ENCODE measurements around the gene PTH1R. TPM values are rescaled to one million over a fixed set of nuclear protein-coding genes. Genes with fewer than 3 reads are reported as not detected.

The PTH1R gene
- polyA plus RNA-seq, 2 of the 4 experiments (the other 2 are of a cell fraction): 0.45 to 0.53 TPM

- TF ChIP-seq NPAS2 (CRISPR knock-in tag; IDR thresholded peaks at IDR 0.05; ENCODE audit: borderline replicate concordance): no peak
- no peak for TF ChIP-seq PHF8 (IDR thresholded peaks at IDR 0.05; ENCODE audit: borderline replicate concordance, low read depth)
- TF ChIP-seq ZSCAN20 (CRISPR knock-in tag; IDR thresholded peaks at IDR 0.05): no peak
Measured at GRCh38 chr3:46918202-46918601, 40.7 kb downstream of the PTH1R start (continued).

- CTCF ChIA-PET: interaction anchor here (0.9 to 8.1 kb wide), 4 partner anchors 9 to 82 kb away, joined by 4 to 39 read pairs (median 17); no protein-coding TSS in a partner anchor
- no peak for FAIRE-seq
Measured at GRCh38 chr3:46918634-46919033, 41.1 kb downstream of the PTH1R start.

GRCh38 chr3:46921041-46921440, 43.5 kb downstream of the PTH1R start:
- no peak for TF ChIP-seq NPAS2 (CRISPR knock-in tag; IDR thresholded peaks at IDR 0.05; ENCODE audit: borderline replicate concordance)
- POLR2A ChIA-PET: interaction anchor here (0.5 kb wide), 1 partner anchor 54 kb away, joined by 3 read pairs; no protein-coding TSS in a partner anchor
- ATAC-seq (no peak), FAIRE-seq (no peak), DNase-seq (ENCODE audit: low read depth in 1 of 2, low spot score in 1 of 2) (no peak)
- WGBS (ENCODE audit: missing lambda C conversion rate): 100% methylated on average over 1 of the region's 4 CpGs
- no peak overlapping the region for H3K4me2 ChIP-seq
- H3K27ac ChIP-seq: no peak overlapping the region
- peaks cover 18% of the 10 kb centered on the region for H3K4me1 ChIP-seq
- no peak overlapping the region for H3K4me3 ChIP-seq
- CTCF ChIA-PET: interaction anchor here (1.3 to 8.1 kb wide), 4 partner anchors 12 to 78 kb away, joined by 4 to 39 read pairs (median 14); no protein-coding TSS in a partner anchor
- no peaks in the 10 kb centered on the region for H3K9me3 ChIP-seq

More at GRCh38 chr3:46918634-46919033, 41.1 kb downstream of the PTH1R start:
- H3K4me3 ChIP-seq: no peak overlapping the region
- H3K4me1 ChIP-seq: peaks cover 8% of the 10 kb centered on the region
- ATAC-seq (no peak), DNase-seq (ENCODE audit: low read depth in 1 of 2, low spot score in 1 of 2) (no peak)
- 92% methylated on average over 4 of the region's 4 CpGs for WGBS (ENCODE audit: missing lambda C conversion rate)
- POLR2A ChIA-PET: no interaction called here
- no peaks in the 10 kb centered on the region for H3K9me3 ChIP-seq
- H3K27ac ChIP-seq: no peak overlapping the region
- H3K4me2 ChIP-seq: no peak overlapping the region
- TF ChIP-seq SREBF2 (IDR thresholded peaks at IDR 0.05): no peak
- TF ChIP-seq NPAS2 (CRISPR knock-in tag; IDR thresholded peaks at IDR 0.05; ENCODE audit: borderline replicate concordance): no peak
- TF ChIP-seq KDM1A (IDR thresholded peaks at IDR 0.05; ENCODE audit: low read depth): no peak
- no peak for TF ChIP-seq CHD4 (IDR thresholded peaks at IDR 0.05; ENCODE audit: borderline replicate concordance)
- no peak for TF ChIP-seq JUN (IDR thresholded peaks at IDR 0.05)
- no peak for TF ChIP-seq HDAC2 (IDR thresholded peaks at IDR 0.05)
- no peak for TF ChIP-seq EHF (CRISPR knock-in tag; IDR thresholded peaks at IDR 0.05)
- no peak for TF ChIP-seq HOXB13 (CRISPR knock-in tag; IDR thresholded peaks at IDR 0.05; ENCODE audit: low read depth)

- CTCF ChIA-PET: interaction anchor here (0.7 to 8.1 kb wide), 9 partner anchors 9 to 102 kb away, joined by 3 to 62 read pairs (median 3); no protein-coding TSS in a partner anchor
- no peak for ATAC-seq
Measured at GRCh38 chr3:46921871-46922271, 44.4 kb downstream of the PTH1R start.

More at GRCh38 chr3:46921871-46922271, 44.4 kb downstream of the PTH1R start:
- H3K9me3 ChIP-seq: no peaks in the 10 kb centered on the region
- FAIRE-seq (no peak), DNase-seq (ENCODE audit: low read depth in 1 of 2, low spot score in 1 of 2) (no peak)
- H3K4me3 ChIP-seq: no peak overlapping the region
- TF ChIP-seq TP53 (CRISPR knock-in tag; IDR thresholded peaks at IDR 0.05): no peak
- no peak for TF ChIP-seq HES2 (IDR thresholded peaks at IDR 0.05)
- TF ChIP-seq SMC3 (IDR thresholded peaks at IDR 0.05): no peak
- TF ChIP-seq TFCP2L1 (CRISPR knock-in tag; IDR thresholded peaks at IDR 0.05): no peak
- no peak for TF ChIP-seq POLR2A (IDR thresholded peaks at IDR 0.05; ENCODE audit: low read length)
- no peak for TF ChIP-seq SREBF2 (IDR thresholded peaks at IDR 0.05)
- TF ChIP-seq MAZ (IDR thresholded peaks at IDR 0.05; ENCODE audit: borderline replicate concordance, low read depth, low read length): no peak
- TF ChIP-seq NPAS2 (CRISPR knock-in tag; IDR thresholded peaks at IDR 0.05; ENCODE audit: borderline replicate concordance): no peak
- TF ChIP-seq FOSB (CRISPR knock-in tag; IDR thresholded peaks at IDR 0.05): no peak
- TF ChIP-seq PHF8 (IDR thresholded peaks at IDR 0.05; ENCODE audit: borderline replicate concordance, low read depth): no peak
- TF ChIP-seq KDM5A (IDR thresholded peaks at IDR 0.05): no peak
- no peak for TF ChIP-seq HOXB5 (CRISPR knock-in tag; IDR thresholded peaks at IDR 0.05)
- no peak for TF ChIP-seq FOXS1 (CRISPR knock-in tag; IDR thresholded peaks at IDR 0.05)
- TF ChIP-seq ATOH8 (CRISPR knock-in tag; IDR thresholded peaks at IDR 0.05; ENCODE audit: low read depth): no peak
- TF ChIP-seq RNF2 (IDR thresholded peaks at IDR 0.05; ENCODE audit: borderline replicate concordance, low read depth): no peak
- H3K27ac ChIP-seq: no peak overlapping the region
- H3K4me1 ChIP-seq: peaks cover 27% of the 10 kb centered on the region
- 96% methylated on average over 6 of the region's 7 CpGs for WGBS (ENCODE audit: missing lambda C conversion rate)
- no peak overlapping the region for H3K4me2 ChIP-seq
- POLR2A ChIA-PET: no interaction called here
